HG03469 (cell line): ENCODE measurements around the gene PDZD8.
A peak's percentile ranks its signal among the peaks of the same experiment; 100 is the strongest.
"Not testable (repeated sequence)": the region's sequence is repeated elsewhere in the genome, so short reads cannot be mapped to it uniquely, and the experiment has no call there.

Experiments
- ATAC-seq: cut with Tn5 transposase; IDR thresholded peaks from one replicate; pipeline ENCODE4 v1.9.1; 2021; ENCODE audit warnings: mild to moderate bottlenecking, moderate library complexity, moderate number of reproducible peaks; ENCODE audit not compliant: unreplicated experiment

PDZD8 gene

DNA sequence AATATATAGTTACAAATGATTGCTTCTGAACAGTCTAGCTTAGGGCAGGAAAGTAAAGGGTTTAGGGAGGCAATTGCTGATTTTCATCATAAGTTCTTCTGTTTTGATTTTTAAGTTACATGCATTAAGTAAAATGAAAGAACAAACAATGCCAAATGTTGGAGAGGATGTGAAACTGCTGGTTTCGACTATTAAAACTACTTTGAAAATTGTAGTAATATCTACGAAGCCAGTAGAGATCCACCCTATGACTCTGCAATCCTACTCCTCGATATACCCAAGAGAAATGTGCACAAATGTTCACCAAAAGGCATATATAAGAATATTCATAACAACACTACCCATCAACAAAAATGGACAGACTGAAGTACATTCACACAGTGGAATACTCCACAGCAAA, 24.3 kb downstream of the PDZD8 start:
- ATAC-seq = peak; percentile 59

DNA sequence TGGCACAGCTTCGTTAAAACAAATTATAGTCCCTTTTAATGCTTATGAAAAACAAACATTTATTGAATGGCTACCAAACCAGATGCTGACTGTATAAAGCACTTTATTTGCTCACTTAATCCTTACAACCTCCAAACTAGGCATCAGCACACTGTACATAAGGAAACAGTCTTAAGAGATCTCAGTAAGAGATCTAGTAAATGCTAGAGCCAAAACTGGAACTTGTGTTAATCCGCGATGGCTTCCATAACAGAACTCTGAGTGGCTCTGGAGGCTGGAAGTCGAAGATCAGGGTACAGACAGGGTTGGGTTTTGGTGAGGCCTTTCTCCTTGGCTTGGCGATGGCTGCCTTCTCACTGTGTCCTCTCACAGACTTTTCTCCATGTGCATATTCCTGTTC, 27.0 kb downstream of the PDZD8 start:
- ATAC-seq = no peak

DNA sequence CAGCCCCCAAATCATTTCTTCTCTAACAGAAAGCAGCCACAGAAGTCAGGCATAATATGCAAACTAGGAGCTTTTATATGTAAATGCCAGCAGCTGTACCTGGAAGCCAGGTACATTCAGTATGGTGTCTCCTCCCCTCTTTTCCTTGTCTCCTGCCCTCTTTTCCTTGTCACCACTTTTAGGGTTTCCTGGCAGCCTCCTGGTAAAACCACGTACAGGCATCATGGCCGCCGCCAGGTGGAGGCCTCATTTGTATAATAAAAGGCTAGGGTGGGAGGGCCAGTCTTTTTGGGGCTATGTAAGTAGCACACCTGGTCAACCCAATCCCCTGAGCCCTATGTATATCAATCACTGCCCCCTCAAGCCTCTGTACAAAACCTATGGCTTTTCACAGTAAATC, 28.7 kb downstream of the PDZD8 start:
- ATAC-seq = no peak

DNA sequence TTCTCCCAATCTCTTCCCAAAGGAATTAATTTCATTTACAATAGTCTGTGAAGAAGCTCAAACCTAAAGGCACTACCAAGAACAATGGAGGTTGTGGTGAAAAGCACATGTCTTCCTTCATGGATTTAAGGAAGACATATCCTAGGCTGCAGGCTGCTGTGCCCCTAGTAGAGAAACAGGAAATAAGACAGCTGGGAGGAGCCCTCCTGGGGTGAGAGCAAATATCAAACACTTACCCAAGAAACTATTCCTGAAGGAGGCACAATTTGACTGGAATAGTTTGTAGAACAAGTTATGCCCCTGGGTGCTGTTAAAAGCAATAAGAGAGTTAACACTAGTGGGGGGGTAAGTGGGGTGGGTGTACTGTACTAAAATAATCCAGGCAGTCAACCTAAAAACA, 30.1 kb downstream of the PDZD8 start:
- no peak for ATAC-seq

DNA sequence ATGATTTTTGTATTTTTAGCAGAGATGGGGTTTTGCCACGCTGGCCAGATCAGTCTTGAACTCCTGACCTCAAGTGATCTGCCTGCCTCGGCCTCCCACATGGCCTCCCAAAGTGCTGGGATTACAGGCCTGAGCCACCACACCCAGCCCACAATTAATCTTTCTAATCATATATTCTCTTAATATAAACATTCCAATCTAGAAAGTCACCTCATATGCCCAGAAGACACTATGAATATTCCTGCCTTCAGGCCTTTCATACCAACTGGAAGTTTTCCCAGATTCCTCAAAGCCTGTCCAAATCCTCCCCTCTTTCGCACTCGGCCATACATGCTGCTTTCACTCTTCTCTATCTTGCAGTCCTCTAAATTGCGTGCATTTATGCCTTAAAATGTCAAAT, 32.6 kb downstream of the PDZD8 start:
- ATAC-seq = no peak

DNA sequence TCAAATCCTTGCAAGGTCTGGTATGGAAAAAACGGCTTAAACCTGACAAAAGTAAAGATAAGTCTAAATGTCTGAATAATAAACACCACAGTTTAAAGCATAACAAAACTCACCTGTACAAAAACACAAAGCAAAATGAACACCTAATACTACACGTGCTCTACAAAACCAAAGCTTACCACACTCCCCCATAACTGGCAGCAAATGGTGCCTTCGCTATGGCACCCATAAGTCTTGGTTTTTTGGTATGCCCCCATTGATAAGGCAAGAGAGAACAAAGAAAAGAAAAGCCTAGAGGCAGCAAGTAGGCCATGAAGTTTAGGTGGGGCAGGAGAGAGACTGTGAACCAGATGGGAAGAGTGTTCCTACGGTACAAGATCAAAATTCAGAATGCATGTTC, 34.2 kb downstream of the PDZD8 start:
- ATAC-seq = no peak

DNA sequence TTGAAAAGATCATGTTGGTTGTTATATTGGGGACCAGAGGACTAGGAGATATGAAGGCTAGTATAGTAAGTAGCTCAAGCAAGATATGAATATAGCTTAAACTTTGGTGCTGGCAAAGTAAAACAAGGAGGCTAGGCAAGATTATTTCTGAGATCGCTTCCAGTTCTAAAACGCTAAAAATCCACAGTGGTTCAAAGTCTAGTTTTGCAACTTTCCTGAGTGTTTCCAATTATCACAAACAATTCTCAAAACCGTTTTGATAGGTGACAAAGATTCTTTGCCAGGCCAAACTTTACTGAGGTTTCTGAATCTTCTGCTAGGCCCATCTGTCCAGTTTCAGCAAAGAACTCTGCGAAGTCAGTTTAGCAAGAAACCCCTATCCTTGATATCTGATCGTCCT, 35.3 kb downstream of the PDZD8 start:
- no peak for ATAC-seq

DNA sequence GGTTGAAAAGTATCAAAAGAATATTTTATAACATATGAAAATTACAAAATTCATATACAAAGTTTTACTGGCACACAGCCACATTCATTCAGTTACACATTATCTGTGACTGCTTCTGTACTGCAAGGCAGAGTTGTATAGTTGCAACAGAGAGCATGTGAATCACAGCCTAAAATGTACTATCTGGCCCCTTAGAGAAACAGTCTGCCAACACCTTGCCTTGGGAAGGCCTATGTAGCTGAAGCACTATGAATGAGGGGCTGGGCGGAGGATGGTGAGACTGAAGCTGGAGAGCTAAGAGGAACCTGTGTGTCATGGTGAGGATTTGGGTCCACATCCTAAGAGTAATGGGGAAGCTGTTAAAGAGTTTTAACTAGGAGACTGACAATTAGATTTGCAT, 35.7 kb downstream of the PDZD8 start:
- no peak for ATAC-seq

DNA sequence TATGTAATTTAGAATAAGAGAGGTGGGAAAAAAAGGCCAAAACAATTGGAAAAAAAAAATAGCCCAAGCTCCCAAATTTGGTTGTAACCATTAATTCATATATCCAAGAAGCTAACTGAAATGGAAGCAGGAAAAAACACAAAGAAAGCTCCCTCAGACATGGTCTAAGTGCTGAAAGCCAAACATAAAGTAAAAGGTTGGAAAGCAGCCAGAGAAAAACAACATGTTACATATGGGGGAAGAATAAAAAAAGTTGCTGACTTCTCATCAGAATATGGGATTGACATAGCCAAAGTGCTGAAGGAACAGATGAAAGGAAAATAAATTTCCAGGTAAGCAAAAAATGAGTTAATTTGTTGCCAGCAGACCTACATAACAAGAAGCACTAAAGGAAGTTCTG, 40.3 kb downstream of the PDZD8 start:
- ATAC-seq = no peak

DNA sequence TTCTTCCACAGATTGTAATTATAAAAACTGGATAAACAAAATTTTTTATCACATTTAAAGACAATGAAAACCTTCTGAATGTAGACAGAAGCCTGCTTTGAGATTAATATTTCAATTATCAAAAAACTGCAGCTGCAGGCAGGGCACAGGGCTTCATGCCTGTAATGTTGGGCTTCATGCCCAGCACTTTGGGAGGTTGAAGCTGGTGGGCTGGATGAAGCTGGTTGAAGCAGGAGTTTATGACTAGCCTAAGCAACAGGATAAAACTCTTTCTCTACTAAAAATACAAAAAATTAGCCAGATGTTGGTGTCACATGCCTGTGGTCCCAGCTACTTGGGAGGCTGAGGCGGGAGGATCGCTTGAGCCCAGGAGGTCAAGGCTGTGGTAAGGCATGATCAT, 41.2 kb downstream of the PDZD8 start:
- ATAC-seq = no peak

DNA sequence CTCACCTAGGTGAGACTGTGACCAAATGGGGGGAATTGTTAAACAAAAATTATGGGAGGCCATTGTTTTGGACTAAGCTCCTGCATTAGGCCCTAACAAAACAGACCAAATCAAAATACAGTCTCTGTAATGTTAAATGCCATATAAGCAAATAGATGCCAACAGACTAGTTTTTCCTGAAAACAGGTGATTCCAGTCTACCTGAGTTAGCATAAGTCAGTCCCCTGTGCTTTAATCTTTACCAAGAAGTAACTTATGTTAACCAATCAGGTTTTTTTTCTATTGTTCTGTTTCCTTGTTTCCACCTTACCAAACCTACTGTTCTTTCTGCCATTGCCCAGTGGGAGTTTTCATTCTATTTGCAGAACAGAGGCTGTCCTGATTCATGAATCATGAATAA, 48.0 kb downstream of the PDZD8 start:
- no peak for ATAC-seq

DNA sequence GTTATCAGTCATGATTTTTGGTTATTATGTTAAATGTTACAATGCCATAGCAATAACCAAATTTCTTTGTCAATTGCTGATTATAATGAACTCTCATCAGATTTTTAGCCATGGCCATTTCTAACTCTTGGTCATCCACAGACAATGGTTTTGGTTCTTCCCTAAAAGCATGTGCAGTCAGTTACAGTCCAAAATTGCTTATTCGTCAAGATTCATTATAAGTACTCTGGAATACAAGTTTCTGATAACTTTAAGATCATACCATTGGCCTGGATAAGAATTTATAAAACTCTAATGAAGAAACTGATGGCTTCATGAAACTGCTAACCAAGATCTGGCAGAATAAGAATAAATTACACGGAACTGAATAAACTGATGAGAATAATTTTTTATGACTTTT, 50.9 kb downstream of the PDZD8 start:
- ATAC-seq = no peak

DNA sequence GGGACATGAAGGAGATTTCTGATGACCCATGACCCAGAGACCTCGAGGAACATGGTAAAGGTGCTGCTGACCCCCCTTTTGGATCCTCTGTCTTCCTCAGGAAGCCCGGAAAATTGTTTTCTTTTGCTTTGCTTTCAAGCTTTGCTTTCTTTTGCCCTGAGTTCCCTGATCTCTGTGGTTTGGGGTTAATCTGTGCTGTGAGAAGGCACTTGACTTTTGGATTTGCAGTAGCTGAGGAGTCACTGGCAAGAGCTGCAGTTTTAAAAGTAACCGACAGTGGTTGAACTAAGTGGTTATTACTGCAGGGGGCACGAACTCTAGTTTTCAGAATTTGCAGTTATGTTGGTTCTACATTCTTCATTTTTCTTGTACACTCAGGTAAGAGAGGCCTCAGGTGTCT, 53.0 kb downstream of the PDZD8 start:
- ATAC-seq = no peak

DNA sequence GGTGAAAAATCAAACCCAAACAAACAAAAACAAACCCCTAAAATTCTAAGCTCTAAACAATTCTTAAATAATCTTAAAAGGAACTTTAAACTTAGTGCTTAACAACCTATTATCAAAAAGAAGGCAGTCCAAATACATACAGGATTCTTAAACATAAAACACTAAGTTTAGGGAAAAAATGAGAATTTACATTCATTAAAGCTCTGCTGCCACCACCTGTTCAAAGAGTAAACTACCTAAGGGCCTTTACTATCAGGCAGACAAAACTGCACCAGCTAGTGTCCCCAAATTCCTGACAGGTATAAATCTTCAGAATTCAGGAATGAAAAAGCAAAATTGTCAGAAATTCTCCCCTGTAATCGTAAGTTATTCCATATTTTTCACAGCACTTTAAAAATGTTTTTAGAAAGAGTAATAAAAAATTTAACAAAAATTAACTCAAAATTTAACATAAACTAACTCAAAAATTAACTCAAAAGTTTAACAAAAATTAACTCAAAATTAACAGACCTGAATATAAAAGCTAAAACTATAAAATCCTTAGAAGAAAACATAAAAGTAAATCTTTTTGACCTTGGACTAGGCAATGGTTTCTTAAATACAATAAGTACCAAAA, 55.1 kb downstream of the PDZD8 start:
- no peak for ATAC-seq

DNA sequence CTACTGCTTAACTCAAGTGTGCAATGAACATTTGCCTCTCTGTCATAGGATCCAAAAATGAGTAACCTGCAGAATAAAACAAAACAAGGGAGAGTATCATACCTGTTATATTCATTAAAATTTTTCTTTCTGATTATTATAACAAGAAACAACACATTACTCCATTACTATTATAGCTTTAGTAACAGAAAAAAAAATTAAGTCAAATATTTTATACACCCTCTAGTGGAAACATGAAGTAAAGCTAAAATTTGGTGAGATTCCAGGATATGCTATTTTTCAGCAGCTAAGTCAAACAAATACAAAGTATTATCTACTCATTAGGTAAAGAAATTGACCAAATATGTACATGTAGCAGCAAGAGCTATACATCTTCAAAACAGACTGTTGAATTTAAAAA, 56.3 kb downstream of the PDZD8 start:
- no peak for ATAC-seq

DNA sequence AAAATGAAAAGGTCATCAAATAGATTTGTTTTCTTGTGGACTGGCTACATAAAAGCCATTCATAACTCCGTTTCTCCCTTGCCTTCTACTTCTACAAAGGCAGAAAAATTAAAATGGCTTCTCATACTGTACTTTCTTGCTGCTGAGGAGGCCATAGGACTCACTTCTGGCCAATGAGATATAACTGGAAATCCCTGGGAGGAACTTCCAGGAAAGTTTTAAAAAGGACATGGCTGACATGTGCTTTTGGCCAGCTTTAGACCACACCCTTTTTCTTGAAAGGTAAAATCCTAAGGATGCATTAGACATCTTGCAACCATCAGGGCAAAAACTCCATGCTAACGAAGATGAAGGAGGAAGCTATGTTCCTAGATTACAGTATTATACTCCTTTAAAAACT, 58.5 kb downstream of the PDZD8 start:
- ATAC-seq = no peak

DNA sequence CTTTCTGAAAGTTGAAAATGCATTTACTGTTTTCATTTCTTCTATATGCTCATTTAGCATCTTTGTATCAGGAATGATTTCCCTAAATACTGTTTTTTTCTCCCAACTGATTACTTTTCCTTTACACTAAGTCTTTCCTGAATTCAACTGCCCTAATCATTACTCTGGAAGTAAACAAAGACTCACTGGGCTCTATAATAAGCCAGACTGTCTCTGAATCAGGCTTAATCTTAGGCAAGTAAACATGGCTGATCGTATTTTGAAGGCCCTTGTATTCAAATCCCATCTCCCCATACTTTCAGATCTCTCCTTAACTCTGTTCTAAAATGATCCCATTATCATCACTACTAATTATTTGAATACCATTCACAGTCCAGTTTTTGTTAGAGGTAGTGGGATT, 61.6 kb downstream of the PDZD8 start:
- ATAC-seq = no peak

DNA sequence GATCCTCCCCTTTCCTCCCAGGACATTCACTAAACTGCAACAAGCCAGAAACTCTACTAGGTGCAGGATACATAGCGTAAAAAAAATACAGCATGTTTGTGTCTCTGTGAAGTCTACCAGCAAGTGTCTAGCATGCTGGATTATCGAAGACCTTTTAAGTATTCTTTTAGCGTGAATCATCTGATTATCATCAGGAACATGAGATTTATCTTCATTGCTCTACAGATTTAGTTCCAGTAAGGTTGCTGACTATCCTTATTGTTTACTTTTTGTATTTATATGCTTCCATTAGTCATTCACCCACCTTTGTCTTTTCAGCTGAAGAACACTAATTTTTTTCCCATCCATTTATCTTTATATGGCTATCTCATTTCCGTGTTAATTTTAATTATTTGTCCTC, 62.8 kb downstream of the PDZD8 start:
- ATAC-seq = no peak

DNA sequence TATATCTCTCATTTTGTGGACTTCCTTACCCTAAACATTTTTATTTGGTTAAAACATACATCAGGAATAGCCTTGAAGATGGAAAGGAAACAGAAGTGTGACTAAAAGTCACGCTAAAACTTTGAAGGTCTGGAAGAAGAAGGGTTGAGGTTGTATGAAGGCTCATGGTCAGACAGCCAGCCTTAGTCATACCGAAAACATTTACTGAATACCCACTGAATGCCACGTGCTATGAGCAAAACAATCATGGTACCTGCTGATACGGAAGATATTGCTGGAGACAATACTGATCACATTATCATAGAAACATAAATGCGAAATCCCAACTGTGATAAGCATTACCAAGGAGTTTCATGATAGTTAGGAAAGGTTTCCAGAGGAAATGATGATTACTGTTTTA, 64.0 kb downstream of the PDZD8 start:
- no peak for ATAC-seq

DNA sequence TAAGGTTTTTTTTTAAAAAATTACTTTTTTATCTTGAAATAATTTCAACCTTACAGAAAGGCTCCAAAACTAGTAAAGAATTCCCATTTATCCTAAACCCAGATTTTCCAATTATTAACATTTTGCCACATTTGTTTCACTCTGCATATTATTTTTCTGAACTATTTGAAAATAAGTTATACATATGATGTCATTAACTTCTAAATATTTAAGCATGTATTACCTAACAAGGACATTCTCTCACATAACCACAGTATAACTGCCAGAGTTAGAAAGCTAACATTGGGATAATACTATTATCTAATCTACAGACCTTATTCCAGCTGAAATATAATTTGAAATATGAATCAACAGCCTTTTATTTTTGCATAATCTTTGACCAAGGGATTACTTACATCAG, 68.6 kb downstream of the PDZD8 start:
- ATAC-seq = no peak

DNA sequence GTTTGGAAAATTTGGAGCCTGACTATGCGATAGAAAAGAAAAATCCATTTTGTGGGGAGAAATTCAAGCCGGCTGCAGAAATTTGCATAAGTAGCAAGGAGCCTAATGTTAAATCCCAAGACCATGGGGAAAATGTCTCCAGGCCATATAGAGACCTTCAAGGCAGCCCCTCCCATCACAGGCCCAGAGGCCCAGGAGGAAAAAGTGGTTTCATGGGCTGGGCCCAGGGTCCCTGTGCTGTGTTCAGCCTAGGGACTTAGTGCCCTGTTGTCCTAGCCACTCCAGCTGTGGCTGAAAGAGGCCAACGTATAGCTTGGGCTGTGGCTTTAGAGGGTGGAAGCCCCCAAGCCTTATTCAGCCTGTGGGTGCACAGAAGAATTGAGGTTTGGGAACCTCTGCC, 71.8 kb downstream of the PDZD8 start:
- ATAC-seq = not testable (repeated sequence)

DNA sequence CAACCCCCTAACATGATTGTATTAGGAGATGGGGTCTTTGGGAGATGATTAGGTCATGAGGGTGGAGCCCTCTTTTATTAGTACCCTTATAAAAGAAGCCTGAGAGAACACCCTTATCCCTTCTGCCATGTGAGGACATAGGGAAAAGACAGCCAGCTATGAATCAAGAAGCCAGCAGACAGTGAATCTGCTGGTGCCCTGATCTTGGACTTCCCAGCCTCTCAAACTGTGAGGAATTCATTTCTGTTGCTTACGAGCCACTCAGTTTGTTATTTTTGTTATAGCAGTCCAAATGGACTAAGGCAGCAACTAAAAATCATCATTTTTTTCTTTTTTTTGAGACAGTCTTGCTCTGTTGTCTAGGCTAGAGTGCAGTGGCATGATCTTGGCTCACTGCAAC, 74.6 kb downstream of the PDZD8 start:
- no peak for ATAC-seq

DNA sequence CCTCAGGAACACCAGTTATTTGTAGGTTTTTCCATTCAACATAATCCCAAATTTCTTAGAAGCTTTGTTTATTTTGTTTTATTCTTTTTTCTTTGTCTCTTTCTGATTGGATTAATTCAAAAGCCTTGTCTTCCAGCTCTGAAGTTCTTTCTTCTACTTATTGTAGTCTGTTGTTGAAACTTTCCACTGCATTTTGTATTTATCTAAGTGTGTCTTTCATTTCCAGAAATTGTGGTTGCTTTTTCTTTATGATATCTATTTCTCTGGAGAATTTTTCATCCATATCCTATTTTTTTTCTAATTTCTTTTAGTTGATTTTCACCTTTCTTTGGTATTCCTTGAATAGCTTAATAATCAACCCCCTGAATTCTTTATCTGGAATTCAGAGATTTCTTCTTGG, 75.8 kb downstream of the PDZD8 start:
- no peak for ATAC-seq

DNA sequence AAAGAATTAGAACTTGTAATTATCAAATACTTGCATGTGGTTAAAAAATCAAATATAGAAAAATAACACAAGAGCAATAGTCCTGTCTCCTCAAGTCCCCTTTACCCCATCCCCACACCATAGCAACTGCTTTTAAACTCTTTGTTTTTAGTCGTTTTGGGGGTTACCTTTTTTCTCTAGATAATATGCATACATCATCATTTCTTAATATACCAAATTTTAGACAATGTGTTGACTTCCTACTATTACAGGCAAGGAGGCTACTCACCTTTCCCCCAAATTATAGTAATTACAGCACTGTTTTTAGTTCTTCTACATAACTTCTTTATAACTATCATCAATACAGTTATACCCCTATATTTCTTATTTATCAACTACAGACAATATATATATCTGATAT, 77.0 kb downstream of the PDZD8 start:
- ATAC-seq = no peak
